Hindlimb muscle (tissue), 1 donor: ENCODE measurements around the gene CDKL1. TPM values are rescaled to one million over a fixed set of nuclear protein-coding genes. Genes with fewer than 3 reads are reported as not detected.
A peak's percentile ranks its signal among the peaks of the same experiment; 100 is the strongest.
"Not testable (repeated sequence)": the region's sequence is repeated elsewhere in the genome, so short reads cannot be mapped to it uniquely, and the experiment has no call there.

Experiments
- DNase-seq: peaks from one replicate; pipeline ENCODE4 v3.0.0-alpha.2; 2013
- polyA plus RNA-seq: library from polyadenylated mRNA; unstranded; fragments of 120-200 nt; gene quantifications from one replicate; pipeline ENCODE4 v1.2.1, GENCODE V29; 2013; ENCODE audit not compliant: insufficient read length

CDKL1 gene
- polyA plus RNA-seq, 1 donor, result 7.2 TPM

DNA sequence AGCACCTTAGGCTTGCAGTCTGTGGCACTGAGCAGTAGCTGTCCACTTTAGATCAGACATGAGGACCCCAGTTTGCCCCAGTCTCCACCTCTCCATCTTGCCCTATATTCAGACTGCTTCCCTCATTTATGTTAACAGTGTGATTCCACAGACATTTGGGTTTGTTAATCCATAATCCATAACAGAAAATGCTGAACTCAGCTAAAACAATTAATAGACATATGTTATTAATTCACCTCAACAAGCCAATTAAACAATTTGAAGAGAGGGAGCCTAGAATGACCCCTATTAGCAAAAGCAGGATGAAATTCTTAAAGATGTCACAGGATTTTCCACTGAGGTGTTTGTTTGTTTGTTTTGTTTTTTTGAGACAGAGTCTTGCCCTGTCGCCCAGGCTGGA is 9.1 kb downstream of the CDKL1 start:
- no peak for DNase-seq

DNA sequence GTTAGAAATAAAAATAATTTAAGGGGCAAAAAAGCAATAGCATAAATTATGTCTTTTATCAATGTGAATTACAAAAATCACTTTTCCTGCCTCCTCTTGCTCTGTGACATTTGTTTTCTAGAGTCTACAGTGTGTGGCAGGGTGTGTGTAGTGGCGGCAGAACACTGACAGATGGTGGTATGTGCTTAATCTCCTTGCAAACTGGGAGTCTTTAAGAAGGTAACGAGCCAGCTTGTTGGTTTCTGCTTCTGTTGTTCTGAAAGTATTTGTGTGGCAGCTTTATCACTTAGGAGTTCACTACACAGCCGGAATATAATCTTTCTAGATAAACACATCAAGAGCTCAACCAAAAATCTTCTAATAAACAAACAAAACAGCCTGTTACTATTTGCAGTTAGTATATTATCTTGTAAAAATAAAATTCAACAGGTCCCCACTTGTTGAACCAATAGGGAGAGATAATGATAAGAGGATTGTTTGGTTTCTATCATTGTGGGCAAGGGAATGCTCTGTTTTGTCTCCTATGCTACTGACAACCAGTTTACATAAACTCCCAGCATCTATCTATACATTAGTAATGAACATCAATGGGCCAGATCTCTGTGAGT is 13.0 kb downstream of the CDKL1 start:
- DNase-seq, result no peak

DNA sequence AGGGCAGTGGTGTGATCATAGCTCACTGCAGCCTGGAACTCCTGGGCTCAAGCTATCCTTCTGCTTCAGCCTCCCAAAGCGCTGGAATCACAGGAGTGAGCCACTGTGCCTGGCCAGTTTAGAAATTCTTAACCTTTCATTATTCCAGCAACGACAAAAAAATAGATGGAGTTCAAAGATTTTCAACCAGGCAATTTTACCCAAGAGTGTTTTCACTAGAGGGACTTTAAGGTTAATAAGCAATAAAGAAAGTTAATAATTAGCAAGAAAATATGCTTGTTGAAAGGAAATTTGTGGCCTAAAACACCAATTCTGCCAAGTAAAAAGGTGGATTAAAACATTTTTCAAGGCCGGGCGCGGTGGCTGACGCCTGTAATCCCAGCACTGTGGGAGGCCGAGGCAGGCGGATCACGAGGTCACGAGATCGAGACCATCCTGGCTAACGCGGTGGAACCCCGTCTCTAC is 14.8 kb downstream of the CDKL1 start:
- DNase-seq, result no peak

DNA sequence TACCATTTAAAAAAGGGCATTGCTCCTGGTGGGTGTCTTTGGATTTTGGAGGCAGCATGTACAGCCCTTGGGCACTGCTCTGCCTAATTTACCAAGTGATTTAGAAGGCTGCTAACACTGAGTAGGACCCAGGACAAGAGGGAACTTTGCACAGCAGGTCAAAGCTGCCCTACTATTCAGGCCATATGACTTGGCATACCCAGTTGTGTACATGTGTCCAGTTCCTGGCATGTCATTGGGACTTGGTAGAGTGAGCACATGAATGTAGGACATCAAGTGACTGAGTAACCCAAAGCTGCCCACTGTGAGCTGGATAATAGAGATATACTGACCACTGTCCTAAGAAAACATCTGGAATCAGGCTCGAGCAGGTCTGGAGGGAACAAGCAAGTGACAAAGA is 15.7 kb downstream of the CDKL1 start:
- no peak for DNase-seq

DNA sequence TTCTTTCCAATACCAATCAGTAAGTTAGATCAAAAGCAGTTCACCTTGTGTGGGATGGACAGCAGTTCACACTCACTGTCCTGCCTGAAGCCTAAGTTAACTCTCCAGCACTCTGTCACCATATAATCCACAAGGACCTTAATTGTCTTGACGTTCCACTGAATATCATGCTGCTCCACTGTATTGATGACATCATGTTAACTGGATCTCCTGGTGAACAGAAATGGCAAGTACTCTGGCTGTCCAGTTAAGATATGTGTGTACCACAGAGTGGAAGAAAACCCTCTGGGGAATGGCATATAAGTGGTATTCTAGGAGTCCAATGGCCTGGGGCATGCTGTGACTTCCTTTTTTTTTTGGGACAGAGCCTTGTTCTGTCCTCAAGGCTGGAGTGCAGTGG is 16.2 kb downstream of the CDKL1 start:
- DNase-seq, result no peak

DNA sequence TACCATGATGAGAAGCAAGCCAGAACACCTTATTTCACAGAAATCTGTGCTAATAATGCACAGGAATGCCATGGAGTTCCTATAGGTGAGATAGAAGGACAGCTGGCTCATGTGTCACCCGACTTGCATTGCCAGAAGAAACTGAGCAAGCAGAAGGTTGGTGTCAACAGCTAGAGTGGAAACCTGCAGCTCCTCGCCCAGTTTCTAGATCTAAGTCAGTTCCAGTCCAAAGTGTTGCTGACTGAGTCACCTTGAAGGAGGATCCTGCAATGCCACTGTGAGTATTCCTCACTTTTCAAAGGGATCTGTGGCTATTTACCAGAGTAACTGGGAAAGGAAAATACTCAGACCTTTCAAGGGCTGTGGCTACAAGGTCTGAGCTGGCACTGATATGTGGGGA is 17.1 kb downstream of the CDKL1 start:
- DNase-seq, result no peak

DNA sequence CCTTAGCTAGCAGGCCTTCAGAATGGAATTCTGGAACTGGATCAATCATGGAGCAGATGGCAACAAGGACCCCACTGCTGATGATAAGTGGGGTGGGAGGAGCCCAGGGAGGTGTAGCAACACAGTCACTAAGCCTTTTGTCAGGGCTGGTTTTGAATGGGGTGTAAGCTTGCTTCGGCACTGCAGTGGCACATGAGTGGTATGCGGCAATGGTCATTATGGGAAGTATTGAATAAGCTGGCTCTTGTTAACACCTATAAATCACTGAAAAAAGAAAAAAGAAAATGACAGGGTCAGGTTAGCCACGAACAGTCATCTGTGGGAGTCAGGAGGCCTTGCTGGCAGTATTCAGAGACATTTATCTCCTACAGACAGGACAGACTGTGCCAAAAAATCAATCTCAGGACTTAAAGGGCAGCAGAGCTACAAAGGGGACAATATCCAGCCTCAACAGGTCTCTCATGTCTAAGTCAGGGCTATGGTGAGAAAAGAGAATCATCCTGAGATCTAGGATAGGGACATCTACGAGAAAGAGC is 19.1 kb downstream of the CDKL1 start:
- DNase-seq, result no peak

DNA sequence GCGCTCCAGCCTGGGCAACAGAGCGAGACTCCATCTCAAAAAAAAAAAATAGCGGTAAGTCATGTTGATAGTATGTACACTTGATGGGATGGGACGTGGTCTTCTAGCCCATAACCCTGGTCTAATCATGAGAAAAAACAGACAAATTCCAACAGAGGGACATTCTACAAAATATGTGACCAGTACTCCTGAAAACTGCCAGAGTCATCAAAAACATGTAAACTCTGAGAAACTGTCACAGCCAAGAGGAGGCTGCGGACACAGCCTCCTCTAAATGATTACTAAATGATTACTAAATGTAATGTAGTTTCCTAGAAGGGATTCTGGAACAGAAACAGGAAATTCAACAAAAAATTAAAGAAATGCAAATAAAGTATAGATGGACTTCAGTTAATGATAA is 20.9 kb downstream of the CDKL1 start:
- no peak for DNase-seq

DNA sequence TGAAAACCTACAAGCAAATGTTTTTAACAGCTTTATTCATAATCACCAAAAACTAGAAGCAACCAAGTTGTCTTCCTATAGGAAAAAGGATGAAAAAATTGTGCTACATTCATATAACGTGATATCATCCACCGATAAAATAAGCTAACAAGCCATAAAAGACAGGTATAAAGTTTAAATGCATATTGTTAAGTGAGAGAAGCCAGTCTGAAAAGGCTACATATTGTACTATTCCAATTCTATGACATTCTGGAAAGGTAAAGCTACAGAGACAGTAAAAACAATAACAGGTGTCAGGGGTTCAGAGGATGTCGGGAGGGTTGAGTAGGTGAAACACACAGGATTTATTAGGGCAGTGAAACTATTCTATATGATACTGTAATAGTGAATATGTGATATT is 22.7 kb downstream of the CDKL1 start:
- no peak for DNase-seq

DNA sequence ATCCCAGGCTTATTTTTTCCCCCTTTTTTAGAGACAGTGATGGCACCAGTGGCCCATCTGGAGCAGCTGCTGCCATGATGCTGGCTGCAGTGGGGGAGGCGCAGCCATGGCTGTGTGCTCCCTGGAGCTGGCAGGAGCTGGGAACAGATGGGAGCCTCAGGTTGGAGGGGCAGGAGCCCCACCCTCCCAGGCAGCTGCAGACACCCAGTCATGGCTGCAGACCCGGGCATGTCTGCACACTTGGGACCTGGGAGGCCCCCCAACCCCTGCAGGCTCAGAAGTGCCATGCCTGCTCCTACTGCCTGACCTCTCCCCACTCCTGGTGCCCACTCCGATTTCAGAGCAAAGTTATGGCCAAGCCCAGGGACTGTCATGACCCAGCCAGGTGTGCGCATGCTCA is 25.1 kb downstream of the CDKL1 start:
- no peak for DNase-seq

DNA sequence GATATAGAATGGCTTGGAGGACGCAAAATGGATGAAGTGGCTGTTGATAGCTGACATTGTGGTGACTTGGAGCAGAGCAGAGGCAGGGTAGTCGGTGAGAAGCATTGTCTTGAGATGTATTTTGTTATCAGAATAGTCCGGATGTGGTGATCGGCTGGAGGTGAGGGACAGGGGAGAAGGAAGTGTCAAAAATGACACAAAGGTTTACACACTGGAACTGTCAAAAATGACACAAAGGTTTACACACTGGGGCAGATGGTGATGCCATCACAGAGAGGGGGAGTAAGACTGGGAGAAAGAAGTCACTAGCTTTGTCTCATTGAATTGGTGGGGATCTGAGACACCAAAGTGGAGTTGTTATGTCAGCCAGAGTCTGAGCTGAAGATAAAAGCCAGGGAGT is 30.1 kb downstream of the CDKL1 start:
- DNase-seq, result no peak

DNA sequence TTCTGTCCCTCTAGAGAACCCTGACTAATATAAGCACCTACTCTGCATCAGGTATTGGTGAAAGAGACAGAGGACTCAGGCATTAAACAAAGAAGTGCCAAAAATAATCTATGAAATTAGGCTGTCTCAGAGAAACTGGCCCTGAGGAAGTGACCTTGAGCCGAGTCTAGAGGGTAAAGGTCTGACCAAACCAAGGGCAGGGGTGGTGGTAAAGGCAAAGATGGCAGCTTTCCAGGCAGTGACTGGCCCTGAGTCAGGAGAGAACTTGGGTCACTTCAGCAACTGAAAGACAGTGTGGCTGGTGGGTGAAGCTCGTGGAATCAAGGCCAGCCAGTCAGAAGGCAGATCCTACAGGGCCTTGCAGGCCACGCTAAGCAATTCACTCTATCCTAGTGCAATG is 30.6 kb downstream of the CDKL1 start:
- DNase-seq, result no peak

DNA sequence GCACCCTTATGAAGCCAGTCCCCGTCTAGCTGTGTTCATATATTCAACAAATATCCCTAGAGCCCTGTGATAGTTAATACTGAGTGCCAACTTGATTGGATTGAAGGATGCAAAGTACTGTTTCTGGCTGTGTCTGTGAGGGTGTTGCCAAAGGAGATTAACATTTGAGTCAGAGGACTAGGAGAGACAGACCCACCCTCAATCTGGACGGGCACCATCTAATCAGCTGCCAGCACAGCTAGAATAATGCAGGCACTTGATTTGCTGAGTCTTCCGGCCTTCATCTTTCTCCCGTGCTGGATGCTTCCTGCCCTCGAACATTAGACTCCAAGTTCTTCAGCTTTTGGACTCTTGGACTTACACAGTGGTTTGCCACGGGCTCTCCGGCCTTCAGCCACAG is 31.1 kb downstream of the CDKL1 start:
- not testable (repeated sequence) for DNase-seq

DNA sequence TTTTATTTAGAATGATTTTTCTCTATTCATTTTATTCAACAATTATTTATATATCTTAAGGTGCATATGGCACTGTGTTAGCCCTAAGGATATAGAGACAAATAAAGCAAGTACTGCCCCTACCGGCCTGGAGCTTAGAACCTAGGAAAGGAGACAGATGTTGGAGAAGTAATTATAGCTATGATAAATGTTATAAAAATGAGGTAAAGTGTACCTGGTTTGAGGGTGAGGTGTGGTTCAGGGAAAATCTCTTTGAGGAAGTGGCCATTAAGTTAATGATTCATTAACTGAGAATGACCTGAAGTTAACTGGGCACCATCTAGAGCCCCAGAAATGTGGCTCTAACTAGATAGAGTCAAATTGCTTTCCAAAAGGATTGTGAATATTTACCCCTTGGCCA is 31.9 kb downstream of the CDKL1 start:
- DNase-seq, result no peak

DNA sequence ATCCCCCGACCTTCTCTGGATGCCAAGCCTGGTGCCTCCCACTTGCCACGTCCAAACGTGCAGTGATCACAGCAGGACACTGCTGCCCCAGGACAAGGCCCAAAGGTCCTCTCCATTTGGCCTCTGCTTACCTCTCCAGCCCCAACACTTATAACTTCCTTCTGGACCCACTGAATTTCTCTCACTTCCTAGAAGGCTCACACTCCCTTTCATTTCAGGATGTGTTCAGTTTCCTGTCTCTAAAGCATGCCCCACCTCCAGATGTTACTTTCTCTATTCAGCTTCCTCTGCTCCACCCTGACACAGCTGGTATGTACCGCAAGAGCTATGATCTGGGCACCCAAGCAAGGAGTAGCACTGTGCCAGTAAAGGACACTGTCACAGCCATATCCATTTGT is 33.0 kb downstream of the CDKL1 start:
- DNase-seq, result no peak

DNA sequence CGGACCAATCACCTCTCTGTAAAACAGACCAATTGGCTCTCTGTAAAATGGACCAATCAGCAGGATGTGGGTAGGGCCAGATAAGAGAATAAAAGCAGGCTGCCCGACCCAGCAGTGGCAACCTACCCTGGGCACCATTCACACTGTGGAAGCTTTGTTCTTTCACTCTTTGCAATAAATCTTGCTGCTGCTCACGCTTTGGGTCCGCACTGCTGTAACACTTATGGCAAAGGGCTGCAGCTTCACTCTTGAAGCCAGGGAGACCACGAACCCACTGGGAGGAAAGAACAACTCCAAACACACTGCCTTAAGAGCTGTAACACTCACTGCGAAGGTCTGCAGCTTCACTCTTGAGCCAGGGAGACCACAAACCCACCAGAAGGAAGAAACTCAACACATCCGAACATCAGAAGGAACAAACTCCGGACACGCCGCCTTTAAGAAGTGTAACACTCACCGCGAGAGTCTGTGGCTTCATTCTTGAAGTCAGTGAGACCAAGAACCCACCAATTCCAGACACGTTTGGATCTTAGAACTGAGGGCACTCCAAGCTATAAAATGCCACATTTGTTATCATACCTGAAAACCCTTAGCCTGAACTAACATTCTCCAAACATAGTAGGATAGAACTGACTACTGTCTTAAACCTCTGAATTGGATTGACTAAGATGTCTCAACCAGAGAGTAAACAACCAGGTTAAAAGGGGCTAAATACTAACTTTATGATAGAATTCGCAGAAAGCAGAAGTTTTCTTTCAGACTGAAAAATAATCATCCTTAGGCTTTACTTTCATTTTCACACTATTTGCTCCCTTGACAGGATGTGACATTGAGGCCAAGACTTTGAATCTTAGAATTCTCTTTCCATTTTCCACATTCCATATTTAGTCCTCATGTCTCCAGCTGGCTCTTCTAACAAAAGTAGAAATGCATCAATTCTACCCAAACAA is 33.6 kb downstream of the CDKL1 start:
- DNase-seq, result peak; percentile 42

DNA sequence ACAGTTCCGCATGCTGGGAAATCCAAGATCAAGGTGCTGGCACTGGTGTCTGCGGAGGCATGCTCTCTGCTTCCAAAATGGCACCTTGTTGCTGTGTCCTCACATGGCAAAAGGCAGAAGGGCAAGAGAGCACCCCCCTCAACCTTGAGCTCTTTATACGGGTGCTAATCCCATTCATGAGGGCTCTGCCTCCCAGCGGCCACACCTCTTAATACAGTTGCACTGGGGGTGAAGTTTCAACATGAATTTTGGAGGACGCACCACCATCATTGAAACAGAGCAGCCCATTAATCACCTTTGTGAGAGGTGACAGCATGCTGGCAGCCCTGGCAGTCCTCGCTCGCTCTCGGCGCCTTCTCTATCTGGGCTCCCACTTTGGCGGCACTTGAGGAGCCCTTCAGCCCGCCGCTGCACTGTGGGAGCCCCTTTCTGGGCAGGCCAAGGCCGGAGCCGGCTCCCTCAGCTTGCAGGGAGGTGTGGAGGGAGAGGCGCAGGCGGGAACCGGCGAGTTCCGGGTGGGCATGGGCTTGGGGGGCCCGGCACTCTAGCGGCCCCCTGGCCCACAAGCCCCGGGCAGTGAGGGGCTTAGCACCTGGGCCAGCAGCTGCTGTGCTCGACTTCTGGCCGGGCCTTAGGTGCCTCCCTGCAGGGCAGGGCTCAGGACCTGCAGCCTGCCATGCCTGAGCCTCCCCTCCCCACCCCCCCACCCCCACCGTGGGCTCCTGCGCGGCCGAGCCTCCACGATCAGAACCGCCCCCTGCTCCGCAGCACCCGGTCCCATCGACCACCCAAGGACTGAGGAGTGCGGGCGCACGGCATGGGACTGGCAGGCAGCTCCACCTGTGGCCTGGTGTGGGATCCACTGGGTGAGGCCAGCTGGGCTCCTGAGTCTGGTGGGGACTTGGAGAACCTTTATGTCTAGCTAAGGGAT is 34.9 kb downstream of the CDKL1 start:
- not testable (repeated sequence) for DNase-seq

DNA sequence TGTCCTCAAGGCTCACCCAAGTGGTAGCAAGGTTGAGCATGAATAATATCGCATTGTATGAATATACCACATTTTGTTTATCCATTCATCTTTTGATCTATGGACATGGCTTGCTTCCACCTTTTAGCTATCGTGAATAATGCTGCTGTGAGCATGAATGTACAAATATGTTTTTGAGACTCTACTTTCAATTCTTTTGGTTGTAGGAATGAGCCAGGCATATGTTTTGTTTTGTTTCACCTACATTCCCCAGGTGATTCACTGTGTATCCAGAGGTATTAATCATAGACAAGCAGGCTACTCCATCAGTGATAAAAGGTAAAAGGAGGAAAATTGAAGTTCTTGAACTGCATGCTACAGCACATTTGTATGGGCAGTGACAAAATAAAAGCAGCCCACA is 35.8 kb downstream of the CDKL1 start:
- no peak for DNase-seq

DNA sequence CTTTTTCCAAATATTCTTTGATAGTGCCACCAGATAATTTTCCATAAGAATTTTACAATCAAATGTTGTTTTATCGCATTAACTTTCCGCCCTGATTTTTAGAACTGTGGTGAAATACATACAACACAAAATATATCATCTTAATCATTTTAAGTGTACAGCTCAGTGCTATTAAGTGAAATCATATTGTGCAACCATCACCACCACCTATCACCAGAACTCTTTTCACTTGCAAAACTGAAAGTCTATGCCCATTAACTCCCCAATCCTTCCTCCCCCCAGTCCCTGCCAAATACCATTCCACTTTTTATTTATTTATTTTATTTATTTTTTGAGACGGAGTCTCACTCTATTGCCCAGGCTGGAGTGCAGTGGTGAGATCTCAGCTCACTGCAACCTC is 36.6 kb downstream of the CDKL1 start:
- no peak for DNase-seq

DNA sequence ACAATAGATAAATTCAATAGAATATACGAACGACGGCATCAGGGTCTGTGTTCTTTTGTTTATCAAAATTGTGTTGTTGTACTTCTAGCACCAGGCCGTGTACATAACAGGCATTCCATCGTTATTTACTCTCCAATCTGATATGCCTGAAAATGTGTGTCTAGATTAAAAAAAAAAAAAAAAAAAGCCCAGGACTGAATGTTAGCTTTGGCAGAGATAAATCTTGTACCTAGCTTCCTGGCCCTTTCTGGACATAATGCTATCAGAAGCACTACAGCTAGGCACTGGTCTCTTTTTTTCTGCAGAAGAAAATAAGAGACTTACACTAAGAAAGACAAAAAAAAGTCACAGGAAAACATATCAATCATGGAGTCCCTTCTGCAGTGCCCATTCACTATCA is 37.0 kb downstream of the CDKL1 start:
- DNase-seq, result no peak

DNA sequence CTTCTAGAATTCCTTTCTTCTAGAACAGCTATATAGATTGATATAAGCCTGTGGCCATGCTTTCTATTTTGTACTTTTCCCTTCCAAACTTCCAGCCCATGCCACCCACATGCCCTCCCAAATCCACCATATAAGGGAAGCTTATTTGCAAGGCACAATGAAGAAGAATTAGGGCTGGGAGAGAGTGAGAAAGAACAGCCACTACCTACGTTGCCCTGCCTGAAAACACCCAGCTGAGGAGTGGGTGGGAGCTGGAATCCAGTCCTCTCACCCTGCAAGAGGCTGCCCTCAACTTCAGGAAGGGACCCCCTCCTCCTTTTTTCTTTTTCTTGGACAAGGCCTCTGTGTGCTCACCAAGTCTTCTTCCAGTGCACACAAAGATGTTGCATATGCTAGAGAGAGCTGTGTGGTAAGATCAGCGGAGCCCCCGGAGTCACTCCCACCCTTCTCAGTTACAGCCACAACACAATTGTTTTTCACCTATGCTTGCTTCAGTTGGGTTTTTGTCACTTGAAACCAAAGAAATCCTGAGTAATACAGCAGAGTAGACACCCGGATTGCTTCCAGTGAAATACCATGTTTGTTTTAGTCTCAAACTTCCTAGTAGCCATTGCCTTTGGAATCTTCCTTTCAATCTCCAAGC is 38.8 kb downstream of the CDKL1 start:
- DNase-seq, result no peak

DNA sequence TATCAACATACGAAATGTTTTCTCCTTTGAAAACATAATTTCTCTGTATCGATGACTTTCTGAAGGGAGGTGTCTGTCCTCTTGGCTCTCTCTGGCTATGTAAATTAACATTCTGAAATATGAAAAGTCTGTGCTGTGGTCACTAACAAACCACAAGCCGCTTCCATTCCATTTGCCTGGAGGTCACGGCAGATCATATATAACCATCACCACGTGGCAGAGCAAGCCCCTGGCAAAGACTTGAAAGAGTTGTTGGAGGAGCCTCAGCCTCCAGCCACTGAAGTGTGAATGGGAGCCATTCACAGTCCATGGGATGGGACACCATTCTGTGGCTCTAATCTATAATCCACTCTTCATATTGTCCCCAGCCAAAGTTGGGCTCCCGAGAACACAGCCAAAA is 39.6 kb downstream of the CDKL1 start:
- no peak for DNase-seq
